GM19455 (cell line): ENCODE measurements around the gene SCN4B.

Source experiments
- ATAC-seq: cut with Tn5 transposase; IDR thresholded peaks from one replicate; pipeline ENCODE4 v1.9.1; 2021; ENCODE audit not compliant: unreplicated experiment

The SCN4B gene

GRCh38 chr11:118105657-118106305 lies 46.8 kb downstream of the SCN4B start:
- ATAC-seq: no peak

DNA sequence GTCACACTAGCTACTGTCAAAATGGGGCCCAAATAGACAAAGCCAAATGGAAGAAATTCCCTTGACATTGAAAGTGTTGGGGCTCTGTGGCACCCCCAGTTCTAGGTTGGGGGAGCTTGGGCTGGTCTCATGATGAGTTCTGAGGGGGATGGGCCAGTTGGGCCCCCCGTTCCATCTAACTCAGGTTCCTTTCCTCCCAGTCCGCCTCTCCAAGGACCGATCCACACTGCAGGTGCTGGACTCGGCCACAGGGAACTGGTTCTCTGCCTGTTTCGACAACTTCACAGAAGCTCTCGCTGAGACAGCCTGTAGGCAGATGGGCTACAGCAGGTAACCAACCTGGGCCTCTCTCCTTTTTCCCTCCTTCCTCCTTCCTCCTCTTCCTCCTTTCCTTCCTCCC lies 48.1 kb downstream of the SCN4B start:
- ATAC-seq: no peak

DNA sequence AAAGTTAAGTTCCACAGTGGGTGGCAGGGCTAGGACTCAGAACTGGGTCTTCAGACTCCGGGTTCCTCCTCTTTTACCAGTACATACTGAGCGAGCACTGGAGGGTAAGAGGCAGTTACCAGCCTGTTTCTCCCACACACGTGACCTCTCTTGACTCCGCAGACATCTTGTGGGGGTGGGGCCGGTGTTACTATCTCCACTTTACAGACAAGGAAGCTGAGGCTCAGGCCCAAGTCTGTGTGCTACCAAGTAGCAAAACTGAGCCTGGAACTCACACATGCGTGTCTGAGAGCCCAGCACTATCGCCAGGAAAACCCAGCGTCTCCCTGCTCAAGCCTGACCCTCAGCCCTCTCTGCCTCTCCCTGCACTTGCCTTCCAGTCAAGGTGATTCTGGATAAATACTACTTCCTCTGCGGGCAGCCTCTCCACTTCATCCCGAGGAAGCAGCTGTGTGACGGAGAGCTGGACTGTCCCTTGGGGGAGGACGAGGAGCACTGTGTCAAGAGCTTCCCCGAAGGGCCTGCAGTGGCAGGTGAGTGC lies 49.8 kb downstream of the SCN4B start:
- ATAC-seq: no peak

- no peak for ATAC-seq
Observed at GRCh38 chr11:118100691-118101232, 51.9 kb downstream of the SCN4B start.

DNA sequence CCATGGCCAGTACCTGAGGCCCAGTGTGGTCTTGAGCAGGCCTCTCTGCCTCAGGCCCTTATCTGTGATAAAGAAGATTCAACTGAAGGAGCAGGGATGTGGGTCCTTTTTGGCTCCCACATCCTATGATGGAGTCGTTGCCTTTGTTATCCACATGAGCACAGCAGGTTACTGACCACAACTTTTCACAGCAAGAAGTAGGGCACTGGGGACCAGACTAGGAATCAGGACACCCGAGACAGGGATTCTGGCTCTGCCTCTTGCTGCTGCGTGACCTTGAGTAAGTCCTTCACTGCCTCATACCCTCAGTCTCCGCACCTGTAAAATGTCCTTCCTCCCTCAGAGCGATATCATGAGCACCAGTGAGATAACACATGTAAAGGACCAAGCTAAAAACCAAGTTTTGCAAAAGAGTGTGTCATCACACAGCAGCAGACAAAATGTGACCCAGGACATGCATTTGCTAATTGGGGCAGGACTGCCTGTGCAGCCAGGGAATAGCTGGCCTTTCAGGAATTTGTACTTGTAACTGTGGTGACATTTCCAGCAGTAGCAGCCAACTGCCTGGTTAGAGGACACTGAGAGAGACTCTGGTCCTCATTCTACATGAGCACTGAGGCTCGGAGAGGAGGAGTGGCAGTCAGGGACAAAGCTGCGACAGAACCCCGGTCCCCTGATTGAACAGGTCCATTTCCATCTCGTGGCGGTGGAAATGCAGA lies 52.6 kb downstream of the SCN4B start:
- ATAC-seq: no peak

DNA sequence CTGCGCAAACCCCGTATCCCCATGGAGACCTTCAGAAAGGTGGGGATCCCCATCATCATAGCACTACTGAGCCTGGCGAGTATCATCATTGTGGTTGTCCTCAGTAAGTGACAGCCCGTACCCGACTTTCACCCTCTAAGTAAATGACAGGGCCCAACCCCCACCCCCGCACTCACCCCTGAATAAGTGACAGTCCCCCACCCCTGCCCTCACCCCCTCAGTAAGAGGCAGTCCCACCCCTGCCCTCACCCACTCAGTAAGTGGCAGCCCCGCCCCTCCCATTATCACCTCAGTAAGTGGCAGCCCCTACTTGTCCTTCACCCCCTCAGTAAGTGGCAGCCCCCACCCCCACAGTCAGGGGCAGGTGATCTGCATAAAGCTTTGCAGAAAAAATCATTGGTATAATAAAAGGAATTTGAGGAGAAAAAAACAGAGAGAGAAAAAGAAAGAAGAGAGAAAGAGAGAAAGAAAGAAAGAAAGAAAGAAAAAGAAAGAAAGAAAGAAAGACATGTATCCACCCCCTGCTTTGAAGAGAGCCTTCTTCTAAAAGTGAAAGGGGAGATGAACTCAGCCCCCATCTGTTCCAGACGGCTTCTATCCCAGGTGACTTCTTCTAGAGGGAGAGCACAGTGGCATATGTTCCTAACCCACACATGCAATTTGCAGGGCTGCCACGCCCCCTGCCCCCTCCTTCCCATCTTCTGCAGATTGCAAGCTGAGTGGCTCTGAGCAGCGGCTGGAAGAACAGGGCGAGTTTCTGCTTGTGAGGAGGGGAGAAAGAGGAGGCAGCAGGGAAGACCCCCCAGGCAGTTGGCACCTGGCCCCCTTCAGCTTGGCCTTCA lies 53.4 kb downstream of the SCN4B start:
- ATAC-seq: no peak

DNA sequence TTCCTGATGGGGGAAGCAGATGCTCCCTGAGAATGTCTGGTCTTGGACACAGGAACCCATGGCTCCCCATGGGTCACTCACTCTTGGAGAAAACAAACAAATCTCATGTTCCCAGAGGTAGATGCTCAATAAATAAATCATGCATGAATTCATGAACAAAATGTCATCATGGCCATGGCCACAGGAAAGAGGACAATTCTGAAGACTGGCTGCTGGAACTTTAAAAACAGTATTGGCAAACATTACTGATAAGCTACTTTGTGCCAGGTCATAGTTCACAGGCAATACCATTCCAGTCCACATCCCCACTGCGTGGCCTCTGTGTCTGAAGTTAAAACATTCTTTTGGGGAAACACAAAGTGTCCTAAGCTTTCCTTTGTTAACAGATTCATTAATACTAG lies 56.7 kb downstream of the SCN4B start:
- no peak for ATAC-seq

- no peak for ATAC-seq
Observed at GRCh38 chr11:118095493-118095892, 57.1 kb downstream of the SCN4B start.

DNA sequence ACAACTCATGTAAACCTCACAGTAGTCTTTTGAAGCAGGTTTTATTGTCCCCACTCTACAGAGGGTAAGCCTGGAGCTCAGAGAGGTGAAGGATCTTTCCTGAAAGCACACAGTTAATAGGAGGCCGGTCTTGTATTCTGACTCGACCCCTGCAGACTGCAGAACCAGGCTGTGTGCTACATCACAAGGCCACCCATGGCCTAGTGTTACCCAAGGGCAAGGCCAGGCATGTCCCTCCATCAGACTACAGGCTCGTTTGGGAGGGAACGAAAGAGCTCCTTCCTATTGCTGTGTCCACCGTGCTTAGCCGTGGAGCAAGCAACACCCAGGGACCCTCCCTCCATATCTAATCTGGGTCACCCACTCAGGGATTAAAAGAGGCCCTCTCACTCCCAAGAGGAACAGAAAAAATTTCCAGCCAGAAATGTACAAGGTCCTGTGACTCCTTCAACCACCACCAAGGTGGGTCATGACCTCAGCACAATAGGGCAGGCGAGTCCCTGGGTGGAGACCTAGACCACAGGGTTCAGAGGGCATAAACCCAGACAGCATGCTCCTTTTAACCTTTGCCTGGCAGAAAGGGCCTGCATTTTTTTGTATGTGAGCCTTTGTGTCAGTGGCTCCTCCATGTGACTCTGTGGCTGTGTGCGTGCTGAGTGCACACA lies 59.6 kb downstream of the SCN4B start:
- ATAC-seq: no peak

DNA sequence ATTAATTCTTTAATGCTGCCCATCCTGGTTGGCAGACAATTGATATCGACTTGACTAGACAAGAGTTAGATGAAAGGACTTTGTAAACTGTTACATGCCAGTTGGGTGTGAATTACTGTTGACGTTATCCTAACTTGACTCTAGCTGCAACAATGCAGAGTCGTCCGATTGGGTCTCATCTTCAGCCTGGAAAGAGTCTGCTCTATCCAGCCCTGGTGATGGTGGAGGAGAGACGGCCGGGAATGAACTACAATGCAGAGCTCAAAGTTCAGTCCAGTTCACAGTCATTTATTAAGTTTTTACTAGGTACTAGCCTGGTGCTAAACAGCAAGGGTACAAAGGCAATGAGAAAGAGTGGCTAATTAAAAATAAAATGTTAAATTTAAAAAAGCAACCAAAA lies 60.9 kb downstream of the SCN4B start:
- no peak for ATAC-seq

GRCh38 chr11:118090545-118091162 lies 62.0 kb downstream of the SCN4B start:
- no peak for ATAC-seq

- ATAC-seq: no peak
Observed at GRCh38 chr11:118088531-118088930, 64.1 kb downstream of the SCN4B start.

DNA sequence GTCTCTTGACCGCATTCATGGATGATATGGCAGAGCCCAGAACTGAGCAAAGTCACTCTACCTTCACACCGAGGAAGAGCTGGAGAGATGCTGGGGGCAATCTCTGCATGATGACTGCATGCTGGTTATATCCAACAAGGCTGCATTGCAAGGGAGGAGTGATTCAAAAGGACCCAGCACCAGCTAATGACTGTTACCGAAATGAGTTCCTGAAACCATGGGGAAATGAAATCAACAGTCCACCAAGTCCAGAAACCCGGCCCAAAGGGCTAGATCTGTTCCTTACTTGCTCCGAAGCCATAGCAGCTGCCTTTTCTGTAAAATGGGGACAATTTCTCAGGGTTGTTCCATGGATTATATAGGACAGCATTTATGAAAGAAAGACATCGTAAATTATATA lies 64.7 kb downstream of the SCN4B start:
- no peak for ATAC-seq

DNA sequence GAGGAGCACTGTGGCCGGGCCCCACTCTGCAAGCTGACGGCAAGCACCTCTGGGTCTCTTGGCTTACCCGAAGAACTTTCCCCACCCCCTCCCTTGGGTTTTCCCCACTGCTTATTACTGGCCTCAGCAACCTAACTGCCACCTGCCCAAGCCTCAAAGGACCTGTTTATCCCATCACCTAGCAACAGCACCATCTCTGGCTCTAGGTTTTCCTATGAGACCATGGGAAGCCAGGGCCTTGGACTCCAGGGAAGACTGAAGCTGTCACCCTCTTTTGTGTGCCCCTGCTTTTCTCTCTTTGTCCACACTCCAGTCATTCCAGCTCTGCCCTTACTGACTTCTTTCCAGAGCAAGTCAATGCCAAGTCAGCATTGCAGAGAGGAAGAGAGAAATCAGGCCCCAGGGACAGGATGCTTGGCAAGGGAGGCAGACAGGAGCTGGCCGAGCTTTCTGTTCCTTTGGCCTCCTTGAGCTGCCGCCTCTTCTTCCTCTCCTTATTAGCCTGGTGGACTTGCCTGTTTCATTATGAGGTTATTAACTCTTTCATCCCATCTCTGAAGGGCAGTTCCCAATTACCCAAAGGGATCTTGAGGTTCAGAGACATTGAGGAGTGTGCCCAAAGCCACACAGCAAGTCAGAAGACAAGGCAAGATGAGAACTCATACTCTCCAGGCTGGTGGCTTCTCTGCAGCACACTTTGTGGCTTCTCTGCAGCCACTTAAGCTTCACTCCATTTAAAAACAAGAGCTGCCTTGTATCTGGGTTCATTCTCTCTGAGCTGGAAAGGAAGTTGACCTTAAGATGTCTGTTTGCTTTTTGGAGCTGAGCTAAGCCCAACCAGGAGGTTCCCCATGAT lies 65.5 kb downstream of the SCN4B start, which contains the start of gene SMIM35:
TSS of gene SMIM35 (minus strand) at position 51 of the 856 bp plus-strand sequence. CDS start 206 bp downstream, outside the sequence.
- no peak for ATAC-seq

- no peak for ATAC-seq
Observed at GRCh38 chr11:118084656-118085055, 68.0 kb downstream of the SCN4B start.

DNA sequence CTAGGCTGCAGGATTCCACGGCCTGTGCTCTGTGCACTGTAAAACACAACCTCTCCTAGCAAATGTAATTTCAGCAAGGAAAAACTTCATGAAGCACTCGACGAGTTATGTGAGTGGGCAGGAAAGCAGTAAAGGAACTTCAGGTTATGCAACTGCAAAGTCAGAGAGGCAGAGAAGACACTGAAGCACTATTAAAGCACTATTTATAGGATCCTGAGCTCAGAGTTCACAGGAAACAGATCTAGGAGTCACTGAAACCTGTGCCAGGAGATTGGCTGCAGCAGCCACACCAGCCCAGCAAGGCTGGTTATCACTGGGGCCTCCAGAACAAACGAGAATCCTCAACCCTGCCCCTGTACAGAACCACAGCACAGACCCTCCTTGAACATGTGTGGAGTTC lies 68.4 kb downstream of the SCN4B start:
- ATAC-seq: no peak
